Activated CD4-positive, alpha-beta T cell treated with anti-CD3 and anti-CD28 coated beads, Interleukin-2, Interleukin-6, amounts not matched to agents 100 ng/mL and 50 ng/mL, durations not matched to agents 16 hours and 8 hours (primary cell): ENCODE results near the gene ZYX.
"Not testable (repeated sequence)": the region's sequence is repeated elsewhere in the genome, so short reads cannot be mapped to it uniquely, and the experiment has no call there.

Experiments used
- DNase-seq: peaks from one replicate; pipeline ENCODE4 v3.0.0-alpha.2; 2020

Gene ZYX

GRCh38 chr7:143387156-143387975, 6.2 kb downstream of the ZYX start:
- DNase-seq: no peak

GRCh38 chr7:143388051-143388450, 6.9 kb downstream of the ZYX start:
- no peak for DNase-seq

GRCh38 chr7:143388491-143389101, 7.5 kb downstream of the ZYX start:
- no peak for DNase-seq

- no peak for DNase-seq
Measured at GRCh38 chr7:143389316-143390103, 8.4 kb downstream of the ZYX start.

- DNase-seq: no peak
Measured at GRCh38 chr7:143390104-143390772, 9.1 kb downstream of the ZYX start.

- DNase-seq: no peak
Measured at GRCh38 chr7:143390773-143391317, 9.7 kb downstream of the ZYX start.

- no peak for DNase-seq
Measured at GRCh38 chr7:143391462-143392404, 10.6 kb downstream of the ZYX start.

- not testable (repeated sequence) for DNase-seq
Measured at GRCh38 chr7:143392427-143392826, 11.3 kb downstream of the ZYX start.

- no peak for DNase-seq
Measured at GRCh38 chr7:143392875-143393266, 11.7 kb downstream of the ZYX start.

GRCh38 chr7:143393267-143394041, 12.3 kb downstream of the ZYX start:
- DNase-seq: no peak

GRCh38 chr7:143394068-143394467, 12.9 kb downstream of the ZYX start:
- no peak for DNase-seq

GRCh38 chr7:143394777-143395176, 13.6 kb downstream of the ZYX start:
- DNase-seq: no peak

GRCh38 chr7:143395187-143396149, 14.3 kb downstream of the ZYX start:
- DNase-seq: no peak

GRCh38 chr7:143396182-143396581, 15.0 kb downstream of the ZYX start:
- DNase-seq: no peak

- DNase-seq: no peak
Measured at GRCh38 chr7:143396625-143397556, 15.7 kb downstream of the ZYX start.

GRCh38 chr7:143397710-143398530, 16.8 kb downstream of the ZYX start:
- DNase-seq: no peak

- DNase-seq: no peak
Measured at GRCh38 chr7:143398616-143399015, 17.5 kb downstream of the ZYX start.

GRCh38 chr7:143399151-143399550, 18.0 kb downstream of the ZYX start:
- DNase-seq: no peak
